ENCODE measurements around the gene ADAM22.

- TF ChIP-seq CTCF (tag by site-specific recombination; IDR thresholded peaks at IDR 0.05) (no peak), SETDB1 (IDR thresholded peaks at IDR 0.05; ENCODE audit: insufficient read length, low read length) (no peak), SALL2 (tag by site-specific recombination; IDR thresholded peaks at IDR 0.05; ENCODE audit: borderline replicate concordance) (no peak), ZNF423 (tag by site-specific recombination; IDR thresholded peaks at IDR 0.05) (no peak), ZNF664 (tag by site-specific recombination; IDR thresholded peaks at IDR 0.05) (no peak)
These were observed 93.7 kb downstream of the ADAM22 start for GRCh38 chr7:88027724-88028123.

Measured in HEK293 (cell line).